Left kidney (tissue), 2 donors: Measurements from ENCODE around the gene KRTAP5-11. TPM values are rescaled to one million over a fixed set of nuclear protein-coding genes. Genes with fewer than 3 reads are reported as not detected.
"Not testable (repeated sequence)": the region's sequence is repeated elsewhere in the genome, so short reads cannot be mapped to it uniquely, and the experiment has no call there.

Source experiments
- DNase-seq: peaks from one replicate; pipeline ENCODE4 v3.0.0-alpha.2; 2013
- polyA plus RNA-seq: library from polyadenylated mRNA; unstranded; fragments of 120-200 nt; gene quantifications from one replicate; pipeline ENCODE4 v1.2.1, GENCODE V29; 2013; ENCODE audit not compliant: insufficient read length

Gene KRTAP5-11
- polyA plus RNA-seq, 1 donor = 0.76 TPM

DNA sequence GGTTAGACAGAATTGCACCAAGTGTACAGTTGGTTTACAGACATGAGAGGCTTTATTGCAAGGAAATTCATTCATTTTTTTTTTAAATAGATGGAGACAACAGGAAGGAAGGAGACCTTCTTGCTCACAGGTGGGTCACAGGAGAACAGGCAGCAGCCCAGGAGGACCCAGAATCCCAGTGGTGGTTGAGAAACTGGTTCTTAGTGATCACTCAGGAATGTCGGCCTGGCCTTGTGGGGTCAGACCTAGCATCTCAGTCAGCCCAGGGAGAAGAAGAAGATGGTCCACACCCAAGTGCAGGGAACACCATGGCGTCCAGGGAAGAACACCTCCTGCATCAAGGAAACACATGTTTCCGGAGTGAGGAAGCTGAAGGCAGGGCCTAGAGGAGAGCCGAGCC is 849 bp downstream of the KRTAP5-11 start:
- no peak for DNase-seq

DNA sequence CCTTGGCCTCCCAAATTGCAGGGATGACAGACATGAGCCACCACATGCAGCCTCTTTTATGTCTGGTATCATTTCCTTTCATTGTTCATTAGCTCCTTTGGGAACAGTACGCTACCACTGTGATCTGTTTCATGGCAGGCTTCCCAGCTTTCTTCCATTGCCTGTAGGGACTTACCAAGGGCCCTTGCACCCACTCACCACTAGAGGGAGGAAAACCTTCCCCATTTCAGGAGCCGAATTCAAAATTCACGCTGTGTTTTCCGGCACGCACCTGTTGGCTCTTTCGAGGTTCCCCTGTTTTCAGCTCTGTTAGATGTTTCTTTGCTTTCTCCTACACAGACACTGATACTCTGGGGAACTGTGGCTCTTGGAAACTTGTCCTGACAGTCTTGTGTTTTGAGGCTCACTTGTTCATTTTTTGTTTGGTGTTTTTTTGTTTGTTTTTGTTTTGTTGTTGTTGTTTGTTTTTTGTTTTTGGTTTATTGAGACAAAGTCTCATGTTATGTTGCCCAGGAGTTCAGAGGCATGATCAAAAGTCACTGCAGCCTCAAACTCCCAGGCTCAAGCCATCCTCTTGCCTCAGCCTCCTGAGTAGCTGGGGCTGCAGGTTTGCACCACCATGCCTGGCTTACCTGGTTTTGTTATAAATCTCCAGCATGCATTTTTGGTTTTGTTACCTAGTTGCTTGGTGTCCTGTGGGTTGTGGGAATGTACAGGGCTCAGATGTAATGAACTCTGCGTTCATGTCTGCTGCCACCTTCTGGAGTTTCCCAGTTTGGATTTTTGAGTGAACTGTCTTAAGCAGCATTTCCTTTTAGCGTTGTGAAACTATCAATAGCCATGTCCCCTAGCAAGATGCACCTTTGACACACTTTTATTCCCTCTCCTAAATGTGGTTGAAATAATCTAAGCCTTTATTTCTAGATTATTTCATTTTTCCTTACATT is 2.3 kb downstream of the KRTAP5-11 start:
- peak; percentile 29 for DNase-seq

DNA sequence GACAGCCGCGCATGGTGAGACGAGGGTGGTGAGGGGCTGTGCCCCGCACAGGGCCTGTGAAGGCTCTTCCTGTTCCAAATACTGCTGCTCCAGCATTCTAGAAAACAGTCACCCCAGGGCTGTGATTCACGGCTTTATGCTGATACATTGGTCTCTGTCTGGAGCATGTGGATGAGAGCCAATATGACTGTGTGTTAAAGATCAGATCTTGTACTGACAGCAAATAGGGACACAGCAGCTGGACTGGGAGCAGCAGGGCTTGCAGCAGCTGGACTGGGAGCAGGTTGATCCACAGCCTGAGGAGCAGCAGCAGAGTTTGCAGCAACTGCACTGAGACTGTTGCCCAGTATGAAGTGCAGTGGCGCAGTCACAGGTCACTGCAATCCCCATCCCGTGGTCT is 3.2 kb downstream of the KRTAP5-11 start:
- DNase-seq = not testable (repeated sequence)

DNA sequence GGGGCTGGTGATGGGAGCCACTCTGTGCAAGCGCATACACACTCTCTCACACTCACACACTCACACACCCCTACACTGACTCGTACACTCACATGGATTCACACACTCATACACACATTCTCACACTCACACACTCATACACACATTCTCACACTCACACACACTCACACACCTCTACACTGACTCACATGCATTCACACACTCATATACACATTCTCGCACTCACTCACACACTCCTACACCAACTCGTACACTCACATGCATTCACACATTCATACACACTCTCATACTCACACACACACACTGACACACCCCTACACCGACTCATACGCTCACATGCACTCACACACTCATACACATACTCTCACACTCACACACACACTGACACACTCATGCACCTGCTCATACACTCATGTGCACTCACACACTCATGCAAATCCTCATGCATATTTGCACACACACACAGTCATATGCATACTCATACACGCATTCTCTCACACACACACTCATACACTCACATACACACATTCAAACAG is 5.1 kb downstream of the KRTAP5-11 start:
- no peak for DNase-seq

DNA sequence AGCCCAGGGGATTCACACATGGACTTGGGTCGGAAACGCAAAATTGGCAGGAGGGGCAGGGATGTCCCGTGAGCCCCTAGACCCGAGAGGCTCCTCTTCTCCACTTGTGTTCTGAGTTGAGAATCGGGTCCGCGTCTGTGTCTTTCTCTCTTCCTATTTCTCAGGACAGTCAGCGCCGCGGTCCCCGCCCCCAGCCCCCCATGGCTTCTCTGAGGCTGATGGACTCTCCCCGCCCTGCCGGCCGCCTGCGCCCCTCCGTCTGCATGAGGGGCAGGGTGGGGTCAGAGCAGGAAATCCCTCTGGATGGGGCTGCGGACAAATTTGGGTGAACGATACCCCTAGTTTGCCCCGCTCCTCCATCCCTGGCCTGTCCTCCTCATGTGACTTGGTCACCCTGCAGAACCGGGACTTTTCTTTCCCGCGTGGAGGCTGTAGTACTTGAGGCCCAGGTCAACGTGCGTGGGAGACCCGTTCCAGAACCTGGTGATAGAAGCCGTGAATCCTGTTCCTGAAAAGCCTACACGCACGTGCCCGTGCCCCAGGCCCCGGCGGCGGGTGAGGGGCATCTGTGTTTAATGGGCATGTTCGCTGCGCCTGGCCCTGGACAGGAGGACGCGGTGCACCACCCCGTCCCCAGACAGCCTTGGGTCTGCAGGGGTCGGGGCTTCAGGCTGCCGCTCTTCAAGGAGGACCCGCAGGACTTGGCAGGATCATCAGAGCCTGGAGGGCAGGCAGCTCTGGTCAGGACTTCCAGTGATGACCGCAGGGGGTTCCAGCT is 5.8 kb downstream of the KRTAP5-11 start:
- not testable (repeated sequence) for DNase-seq

DNA sequence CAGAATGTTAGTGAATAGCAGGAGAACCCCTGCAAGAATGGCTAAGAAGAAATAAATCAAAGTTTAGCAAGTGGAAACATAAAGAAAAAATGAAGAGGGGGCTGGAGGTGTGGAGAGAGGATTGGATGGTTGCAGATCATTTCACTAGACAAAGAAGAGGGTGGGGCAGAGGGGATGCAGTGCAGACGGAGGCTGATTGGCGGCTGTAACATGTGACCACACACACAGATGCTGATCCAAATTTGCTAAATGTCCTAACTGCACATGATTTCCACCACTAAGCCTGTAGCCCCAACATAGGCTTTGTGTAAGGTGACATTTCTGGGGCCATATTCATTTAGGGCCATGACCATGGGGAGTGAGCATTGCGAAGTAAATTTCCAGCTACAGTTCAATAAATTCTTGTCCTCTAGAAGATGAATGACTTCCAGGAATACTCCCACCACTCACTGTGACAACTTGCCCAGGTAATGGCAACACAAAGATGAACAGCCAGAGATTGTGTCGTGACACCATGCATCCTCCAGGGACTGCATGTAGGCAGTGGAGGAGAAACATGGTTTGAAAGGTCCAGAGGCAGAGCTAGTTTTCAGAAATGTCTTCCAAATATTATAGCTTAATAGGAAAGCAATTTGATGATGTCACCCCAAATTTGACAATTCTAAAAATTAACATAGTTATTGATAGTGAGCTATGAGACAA is 6.8 kb downstream of the KRTAP5-11 start:
- DNase-seq = no peak

DNA sequence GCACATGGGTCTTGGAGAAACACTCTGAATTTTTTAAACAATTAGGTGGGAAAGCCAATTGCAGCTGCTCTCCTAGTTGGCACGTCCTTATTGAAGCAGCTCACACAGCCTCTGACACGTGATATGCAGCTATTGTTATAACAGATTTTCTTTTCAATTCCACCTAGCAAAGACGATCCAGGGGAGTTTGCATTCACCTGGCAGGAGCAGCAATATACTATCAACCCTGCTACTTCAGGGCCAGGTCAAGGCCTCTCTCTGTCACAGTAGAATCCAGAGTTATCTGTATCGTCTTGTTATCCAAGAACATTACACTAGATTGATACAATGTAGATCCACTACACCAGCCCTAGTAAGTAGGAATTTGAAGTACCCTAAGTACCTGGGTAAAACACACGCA is 8.3 kb downstream of the KRTAP5-11 start:
- no peak for DNase-seq

DNA sequence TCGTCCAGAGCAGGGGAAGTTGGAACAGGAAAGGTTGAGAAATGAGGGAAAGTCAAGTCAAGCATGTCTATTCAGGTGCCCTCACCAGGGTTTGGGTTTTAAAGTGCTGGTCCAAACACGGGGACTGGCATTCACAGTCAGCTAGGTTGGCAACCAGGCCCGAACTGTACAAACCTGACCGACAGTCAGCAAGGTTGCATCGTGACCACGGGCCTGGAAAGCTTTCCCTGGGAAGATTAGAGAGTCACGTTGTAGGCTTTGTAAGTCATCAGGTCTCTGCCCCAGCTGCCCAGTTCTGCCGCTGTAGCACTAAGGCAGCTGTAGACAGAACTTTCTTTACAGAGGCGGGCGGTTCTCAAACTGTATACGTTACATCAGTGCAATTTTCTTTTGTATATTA is 9.9 kb downstream of the KRTAP5-11 start:
- no peak for DNase-seq

DNA sequence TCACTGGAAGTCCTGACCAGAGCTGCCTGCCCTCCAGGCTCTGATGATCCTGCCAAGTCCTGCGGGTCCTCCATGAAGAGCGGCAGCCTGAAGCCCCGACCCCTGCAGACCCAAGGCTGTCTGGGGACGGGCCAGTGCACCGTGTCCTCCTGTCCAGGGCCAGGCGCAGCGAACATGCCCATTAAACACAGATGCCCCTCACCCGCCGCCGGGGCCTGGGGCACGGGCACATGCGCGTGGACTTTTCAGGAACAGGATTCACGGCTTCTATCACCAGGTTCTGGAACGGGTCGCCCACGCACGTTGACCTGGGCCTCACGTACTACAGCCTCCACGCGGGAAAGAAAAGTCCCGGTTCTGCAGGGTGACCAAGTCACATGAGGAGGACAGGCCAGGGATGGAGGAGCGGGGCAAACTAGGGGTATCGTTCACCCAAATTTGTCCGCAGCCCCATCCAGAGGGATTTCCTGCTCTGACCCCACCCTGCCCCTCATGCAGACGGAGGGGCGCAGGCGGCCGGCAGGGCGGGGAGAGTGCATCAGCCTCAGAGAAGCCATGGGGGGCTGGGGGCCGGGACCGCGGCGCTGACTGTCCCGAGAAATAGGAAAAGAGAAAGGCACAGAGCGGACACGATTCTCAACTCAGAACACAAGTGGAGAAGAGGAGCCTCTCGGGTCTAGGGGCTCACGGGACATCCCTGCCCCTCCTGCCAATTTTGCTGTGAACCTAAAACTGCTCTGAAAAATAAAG is 11.4 kb downstream of the KRTAP5-11 start:
- not testable (repeated sequence) for DNase-seq

DNA sequence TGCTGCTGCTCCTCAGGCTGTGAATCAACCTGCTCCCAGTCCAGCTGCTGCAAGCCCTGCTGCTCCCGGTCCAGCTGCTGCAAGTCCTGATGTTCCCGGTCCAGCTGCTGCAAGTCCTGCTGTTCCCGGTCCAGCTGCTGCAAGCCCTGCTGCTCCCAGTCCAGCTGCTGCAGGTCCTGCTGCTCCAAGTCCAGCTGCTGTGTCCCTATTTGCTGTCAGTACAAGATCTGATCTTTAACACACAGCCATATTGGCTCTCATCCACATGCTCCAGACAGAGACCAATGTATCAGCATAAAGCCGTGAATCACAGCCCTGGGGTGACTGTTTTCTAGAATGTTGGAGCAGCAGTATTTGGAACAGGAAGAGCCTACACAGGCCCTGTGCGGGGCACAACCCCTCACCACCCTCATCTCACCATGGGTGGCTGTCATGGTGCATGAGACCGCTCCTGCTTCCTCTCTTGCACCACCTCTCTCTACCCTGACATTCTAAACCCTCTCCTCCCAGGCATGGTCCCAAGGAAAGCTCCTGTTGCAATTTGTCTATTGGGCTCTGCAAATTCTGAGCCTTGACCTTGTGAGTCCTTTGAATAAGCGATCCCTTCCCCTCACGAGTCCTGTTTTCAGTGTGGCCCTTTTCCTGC is 13.8 kb downstream of the KRTAP5-11 start:
- no peak for DNase-seq

DNA sequence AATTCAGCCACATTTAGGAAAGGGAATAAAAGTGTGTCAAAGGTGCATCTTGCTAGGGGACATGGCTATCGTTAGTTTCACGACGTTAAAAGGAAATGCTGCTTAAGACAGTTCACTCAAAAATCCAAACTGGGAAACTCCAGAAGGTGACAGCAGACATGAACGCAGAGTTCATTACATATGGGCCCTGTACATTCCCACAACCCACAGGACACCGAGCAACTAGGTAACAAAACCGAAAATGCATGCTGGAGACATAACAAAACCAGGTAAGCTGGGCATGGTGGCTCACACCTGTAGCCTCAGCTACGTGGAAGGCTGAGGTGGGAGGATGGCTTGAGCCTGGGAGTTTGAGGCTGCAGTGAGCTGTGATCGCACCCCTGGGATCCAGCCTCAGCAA is 15.0 kb downstream of the KRTAP5-11 start:
- DNase-seq = not testable (repeated sequence)

DNA sequence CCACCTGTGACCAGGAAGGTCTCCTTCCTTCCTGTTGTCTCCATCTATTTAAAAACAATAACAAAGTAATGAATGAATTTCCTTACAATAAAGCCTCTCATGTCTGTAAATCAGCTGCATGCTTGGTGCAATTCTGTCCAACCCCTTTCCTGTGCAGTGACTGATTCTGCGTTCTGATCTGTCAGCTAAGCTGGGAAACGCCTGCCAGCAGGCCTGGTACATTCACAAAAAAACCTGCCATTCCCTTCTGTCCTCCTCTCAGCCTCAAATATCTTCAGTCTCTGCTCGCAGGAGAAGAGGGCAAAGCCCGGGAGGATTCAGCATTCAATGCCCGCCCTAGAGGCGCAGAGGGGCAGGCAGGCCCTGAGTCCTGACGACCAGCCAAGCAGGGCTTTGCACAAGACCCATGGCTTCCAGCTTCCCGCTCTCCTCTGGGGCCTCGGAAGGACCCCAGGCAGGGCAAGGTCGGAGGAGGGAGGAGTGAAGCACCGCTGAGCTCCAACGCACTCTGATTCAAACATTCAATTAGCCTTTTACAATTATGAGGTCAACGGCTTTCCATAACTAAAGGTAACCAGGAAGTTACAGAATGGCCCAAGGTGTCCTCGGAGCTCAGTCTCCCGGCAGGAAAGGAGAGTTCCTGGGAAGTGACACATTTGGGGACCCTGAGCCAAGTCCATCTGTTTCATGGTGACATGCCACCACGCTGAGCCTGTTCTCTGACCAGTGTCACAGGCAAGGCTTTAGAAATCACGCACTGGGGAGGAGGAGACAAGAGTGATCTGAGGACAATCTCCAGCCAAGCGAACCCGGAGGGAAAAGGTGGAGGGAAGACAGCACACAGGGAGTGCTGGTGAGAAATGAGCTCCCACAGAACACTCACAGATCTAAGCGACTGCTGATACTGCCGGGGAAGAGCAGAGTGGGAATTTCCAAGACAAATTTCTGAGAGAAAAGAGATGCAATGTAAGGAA is 15.8 kb downstream of the KRTAP5-11 start:
- not testable (repeated sequence) for DNase-seq

DNA sequence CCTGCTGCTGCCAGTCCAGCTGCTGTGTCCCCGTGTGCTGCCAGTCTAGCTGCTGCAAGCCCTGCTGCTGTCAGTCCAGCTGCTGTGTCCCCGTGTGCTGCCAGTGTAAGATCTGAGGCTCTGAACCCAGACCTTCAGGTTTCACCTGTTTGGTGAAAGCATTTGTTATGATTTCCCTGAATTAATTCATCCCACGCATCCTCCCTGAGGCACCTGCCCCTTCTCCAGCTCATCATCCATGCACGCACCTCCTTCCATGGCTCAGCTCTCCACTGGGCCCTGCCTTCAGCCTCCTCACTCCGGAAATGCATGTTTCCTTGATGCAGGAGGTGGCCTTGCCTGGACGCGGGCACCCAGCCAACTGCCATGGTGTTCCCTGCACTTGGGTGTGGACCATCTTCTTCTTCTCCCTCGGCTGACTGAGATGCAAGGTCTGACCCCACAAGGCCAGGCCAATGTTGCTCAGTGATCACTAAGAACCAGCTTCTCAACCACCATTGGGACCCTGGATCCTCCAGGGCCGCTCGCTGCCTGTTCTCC is 16.5 kb downstream of the KRTAP5-11 start:
- no peak for DNase-seq

DNA sequence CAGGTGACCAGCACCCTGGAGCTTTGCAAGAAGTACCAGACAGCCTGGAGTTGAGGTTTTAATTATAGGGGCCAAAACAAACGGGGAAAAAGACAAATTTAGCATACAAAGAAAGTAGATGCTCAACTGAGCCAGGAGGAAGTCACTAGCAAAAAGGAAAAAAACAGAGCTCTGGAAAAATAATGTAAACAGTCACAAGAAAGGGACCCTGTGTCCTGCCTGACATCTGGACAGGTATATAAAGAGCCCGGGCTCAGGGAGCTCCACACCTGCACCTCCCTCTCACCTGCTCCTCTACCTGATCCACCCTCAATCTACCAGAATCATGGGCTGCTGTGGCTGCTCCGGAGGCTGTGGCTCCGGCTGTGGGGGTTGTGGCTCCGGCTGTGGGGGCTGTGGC is 17.4 kb downstream of the KRTAP5-11 start, which contains the start of gene KRTAP5-10:
Gene KRTAP5-10, plus strand, starts transcription at position 301 of the 400 bp plus-strand sequence. Its CDS starts 25 bp downstream, at position 326.
- DNase-seq = no peak

DNA sequence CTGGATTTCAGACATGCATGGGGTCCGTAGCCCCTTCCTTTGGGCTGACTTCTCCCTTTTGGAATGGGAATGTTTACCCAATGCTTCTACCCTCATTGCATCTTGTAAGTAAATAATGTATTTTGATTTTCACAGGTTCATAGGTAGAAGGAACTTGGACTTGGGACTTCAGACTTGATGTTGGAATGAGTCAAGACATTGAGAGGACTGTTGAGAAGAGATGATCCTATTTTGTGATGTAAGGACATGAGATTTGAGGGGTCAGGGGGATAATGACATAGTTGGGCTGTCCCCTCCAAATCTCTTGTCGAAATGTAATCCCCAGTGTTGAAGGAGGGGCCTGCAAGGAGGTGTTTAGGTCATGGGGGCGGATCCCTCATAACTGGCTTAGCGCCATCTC is 18.2 kb downstream of the KRTAP5-11 start:
- DNase-seq = no peak

DNA sequence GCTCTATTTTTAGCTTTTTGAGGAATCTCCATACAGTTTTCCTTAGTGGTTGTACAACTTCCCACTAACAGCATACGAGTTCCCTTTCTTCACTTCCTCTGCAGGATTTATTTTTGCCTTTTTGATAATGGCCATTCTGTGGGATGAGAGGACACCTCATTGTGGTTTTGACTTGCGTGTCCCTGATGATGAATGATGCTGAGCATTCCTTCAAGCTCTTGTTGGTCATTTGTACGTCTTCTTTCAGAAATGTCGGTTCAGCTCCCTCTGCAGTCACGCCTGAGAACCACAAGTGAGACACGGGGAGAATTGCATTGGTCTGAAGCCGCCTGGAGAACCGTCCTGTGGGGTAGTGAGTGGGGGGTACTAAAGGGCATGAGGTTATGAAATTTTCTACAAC is 19.3 kb downstream of the KRTAP5-11 start:
- no peak for DNase-seq

DNA sequence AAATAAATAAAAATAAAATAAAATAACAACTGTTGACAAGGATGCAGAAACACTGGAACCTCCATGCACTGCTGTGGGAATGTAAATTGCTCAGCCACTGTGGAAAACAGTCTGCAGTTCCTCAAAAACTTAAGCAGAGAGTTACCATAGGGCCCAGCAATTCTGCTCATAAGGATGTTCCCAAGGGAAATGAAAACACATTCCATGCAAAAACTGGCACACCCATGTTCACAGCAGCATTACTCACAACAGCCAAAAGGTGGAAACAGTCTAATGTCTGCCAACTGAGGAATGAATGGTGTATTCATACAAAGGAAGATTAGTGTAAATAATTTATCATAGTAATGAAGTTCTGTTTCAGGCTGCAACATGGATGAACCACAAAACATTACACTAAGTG is 20.6 kb downstream of the KRTAP5-11 start:
- DNase-seq = no peak

DNA sequence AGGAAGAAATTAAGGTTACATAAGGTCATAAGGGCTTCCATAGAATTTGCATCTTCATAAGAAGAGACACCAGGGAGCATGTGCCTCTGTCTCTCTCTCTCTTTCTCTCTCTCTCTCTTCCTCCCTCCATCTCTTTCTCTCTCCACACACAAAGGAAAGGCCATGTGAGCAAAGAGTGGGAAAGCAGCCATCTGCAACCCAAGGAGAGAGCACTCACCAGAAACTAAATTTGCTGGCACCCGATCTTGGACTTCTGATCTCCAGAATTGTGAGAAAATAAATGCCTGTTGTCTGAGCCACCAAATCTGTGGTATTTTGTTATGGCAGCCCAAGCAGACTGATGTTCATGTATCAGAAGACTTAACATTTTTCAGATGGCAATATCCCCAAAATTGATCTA is 23.7 kb downstream of the KRTAP5-11 start:
- DNase-seq = no peak

DNA sequence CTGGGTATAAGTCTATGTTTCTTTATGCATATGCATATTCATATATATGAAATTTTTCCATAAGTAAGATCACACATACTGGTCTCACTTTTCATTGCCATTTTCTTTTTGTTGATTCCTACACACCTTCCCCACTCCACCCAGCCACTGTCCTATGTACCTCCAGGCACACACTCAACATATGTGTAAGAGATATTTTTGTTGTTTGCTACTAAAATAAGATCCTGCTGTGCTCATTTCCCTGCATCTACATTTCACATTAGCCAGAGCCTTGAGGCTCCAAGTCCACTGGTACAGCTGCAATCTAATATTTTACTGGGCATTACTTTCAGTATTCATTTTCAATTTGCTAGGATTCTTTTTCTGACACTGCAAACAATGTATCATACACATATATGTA is 25.4 kb downstream of the KRTAP5-11 start:
- DNase-seq = no peak
